B cell (primary cell): ENCODE data around the gene ICAM4. TPM values are rescaled to one million over a fixed set of nuclear protein-coding genes. Genes with fewer than 3 reads are reported as not detected.

ENCODE experiments used
- ATAC-seq: fragments of 200-7000 bp; cut with Tn5 transposase; one replicate; pipeline ENCODE4 v1.10.0; 2021; ENCODE audit warnings: low read depth, mild to moderate bottlenecking, moderate number of reproducible peaks, moderate library complexity
- CTCF ChIA-PET: fragments of 350-600 bp; sonication (Branson Sonifier 250); formaldehyde crosslinking; loops from one replicate; lab custom pipeline; 2021; ENCODE audit warnings: antibody characterized with exemption, inconsistent platforms; lab: Charles Lee
- POLR2A ChIA-PET: fragments of 350-600 bp; sonication (Branson Sonifier 250); formaldehyde crosslinking; loops from one replicate; lab custom pipeline; 2021; ENCODE audit warnings: antibody characterized with exemption; lab: Charles Lee
- DNase-seq: peaks from one replicate; pipeline ENCODE4 v3.0.0; 2013
- H2AFZ ChIP-seq: 2 replicates; pipeline ENCODE4 v1.6.1; 2012; ENCODE audit warnings: mild to moderate bottlenecking, low read depth, low read length; ENCODE audit not compliant: insufficient read depth, poor library complexity, severe bottlenecking
- H3K27ac ChIP-seq, 2 donors: 1 replicate in 1 of 2; 2 replicates in 1 of 2; pipeline ENCODE4 v1.5.1; 2012 to 2013; ENCODE audit warnings: low read length in 2 of 2, mild to moderate bottlenecking in 2 of 2, moderate library complexity in 1 of 2
- H3K27me3 ChIP-seq, 4 experiments: fragments of 200-600 bp in 1 of 4; sonication (generic) in 1 of 4; replicated peaks in 1 of 4; 1 replicate in 2 of 4; 2 replicates in 2 of 4; pipeline versions ENCODE4 v1.6.1 to v1.7.0; 2013 to 2016; ENCODE audit warnings: low read length in 3 of 4, mild to moderate bottlenecking in 2 of 4, mixed read lengths in 1 of 4, moderate library complexity in 1 of 4; ENCODE audit not compliant: insufficient read depth in 4 of 4, control insufficient read depth in 3 of 4; ENCODE audit errors: control extremely low read depth in 1 of 4
- H3K36me3 ChIP-seq, 2 experiments: replicated peaks in 1 of 2; 1 replicate in 1 of 2; 2 replicates in 1 of 2; pipeline versions ENCODE4 v1.6.1 to v1.7.1; 2013; ENCODE audit warnings: low read length in 1 of 2; ENCODE audit not compliant: insufficient read depth in 2 of 2, control insufficient read depth in 1 of 2; ENCODE audit errors: control extremely low read depth in 1 of 2, extremely low read depth in 1 of 2
- H3K4me1 ChIP-seq, 2 donors: fragments of 200-600 bp in 1 of 2; sonication (generic) in 1 of 2; 1 replicate in 1 of 2; 2 replicates in 1 of 2; pipeline versions ENCODE4 v1.5.1 to v1.6.1; 2013 to 2017; ENCODE audit warnings: low read length in 2 of 2; ENCODE audit not compliant: control insufficient read depth in 2 of 2, insufficient read depth in 2 of 2
- H3K4me2 ChIP-seq: replicated peaks from 2 replicates; pipeline ENCODE3; 2012; ENCODE audit warnings: mild to moderate bottlenecking, low read depth, low read length; ENCODE audit not compliant: poor library complexity, severe bottlenecking
- H3K4me3 ChIP-seq, 5 experiments: fragments of 200-600 bp in 1 of 5; sonication (generic) in 1 of 5; 1 replicate in 3 of 5; 2 replicates in 2 of 5; pipeline versions ENCODE4 v1.5.1 to v1.7.0; 2011 to 2016; ENCODE audit warnings: low read length in 4 of 5, mild to moderate bottlenecking in 4 of 5, low read depth in 2 of 5, control low read depth in 1 of 5, moderate library complexity in 1 of 5; ENCODE audit not compliant: insufficient read depth in 1 of 5; ENCODE audit errors: control extremely low read depth in 1 of 5, extremely low read depth in 1 of 5
- H3K79me2 ChIP-seq: fragments of 200-600 bp; sonication (generic); one replicate; pipeline ENCODE4 v1.6.0; 2016; ENCODE audit warnings: low read length; ENCODE audit not compliant: control insufficient read depth, insufficient read depth
- H3K9ac ChIP-seq: fragments of 200-600 bp; sonication (generic); 2 replicates; pipeline ENCODE4 v1.6.1; 2017; ENCODE audit warnings: mild to moderate bottlenecking, low read length, moderate library complexity
- H3K9me3 ChIP-seq, 3 donors: one replicate each; pipeline versions ENCODE4 v1.6.1 to v1.7.1; 2013; ENCODE audit warnings: low read length in 2 of 3; ENCODE audit not compliant: control insufficient read depth in 2 of 3, insufficient read depth in 1 of 3; ENCODE audit errors: control extremely low read depth in 1 of 3
- H4K20me1 ChIP-seq: 2 replicates; pipeline ENCODE4 v1.6.0; 2012; ENCODE audit warnings: mild to moderate bottlenecking, low read length; ENCODE audit not compliant: insufficient read depth, control insufficient read depth, poor library complexity, severe bottlenecking
- H3K27ac Mint-ChIP-seq: one replicate; pipeline ENCODE4 v1.8.0; 2021; ENCODE audit warnings: mixed read lengths
- H3K27me3 Mint-ChIP-seq: one replicate; pipeline ENCODE4 v1.8.0; 2021; ENCODE audit warnings: mixed read lengths
- H3K4me1 Mint-ChIP-seq: one replicate; pipeline ENCODE4 v1.8.0; 2021; ENCODE audit warnings: mixed read lengths
- H3K4me3 Mint-ChIP-seq: one replicate; pipeline ENCODE4 v1.8.0; 2021; ENCODE audit warnings: mixed read lengths
- H3K9me3 Mint-ChIP-seq: one replicate; pipeline ENCODE4 v1.8.0; 2022; ENCODE audit warnings: mixed read lengths; ENCODE audit not compliant: insufficient read depth
- CTCF ChIP-seq: fragments of 200-600 bp; IDR thresholded peaks from one replicate; pipeline ENCODE4 v1.8.0; 2022; ENCODE audit warnings: antibody characterized with exemption, mild to moderate bottlenecking
- EZH2 ChIP-seq: IDR thresholded peaks from 2 replicates; pipeline ENCODE4 v1.6.1; 2012; ENCODE audit warnings: borderline replicate concordance, low read depth, mild to moderate bottlenecking, moderate library complexity, low read length; ENCODE audit not compliant: insufficient read depth, poor library complexity, severe bottlenecking
- WGBS: methylation state at CpG from one replicate; pipeline ENCODE4 v1.1.5; 2013; ENCODE audit warnings: missing lambda C conversion rate; ENCODE audit not compliant: insufficient coverage; 5-methylcytosine and 5-hydroxymethylcytosine counted together
- intact Hi-C: fragments of 100-400 bp; cut with micrococcal nuclease; formaldehyde crosslinking; loops from one replicate; pipeline ENCODE4 v1.10.0; 2022
- polyA plus RNA-seq: library from polyadenylated mRNA; depleted of rRNA; stranded (reverse); fragments of >200 nt; gene quantifications from 2 replicates; pipeline ENCODE4 v1.2.3, GENCODE V29; 2012
- total RNA-seq, 2 donors: library from RNA; stranded (reverse); fragments of 120-200 nt in 1 of 2; gene quantifications; 1 replicate in 1 of 2; 2 replicates in 1 of 2; pipeline versions ENCODE4 v1.2.3 to v1.2.4, GENCODE V29; 2013 to 2022

ICAM4 gene
- total and polyA plus RNA-seq, 2 donors (not counting 1 experiment from before 2014, with no cell fraction given) = 0.44 to 0.78 TPM

GRCh38 chr19:10318807-10319682 is 32.3 kb downstream of the ICAM4 start:
- Histone ChIP-seq H3K27me3 (no peaks in the 10 kb centered on the region), H3K27ac (no peak overlapping the region), H4K20me1 (peaks cover 22% of the 10 kb centered on the region), H3K9ac (no peak overlapping the region), H3K4me2 (no peak overlapping the region), H2AFZ (no peak overlapping the region), H3K79me2 (peaks cover 10% of the 10 kb centered on the region), H3K4me1 (peaks cover 6 to 20% of the 10 kb centered on the region in 2 donors), H3K9me3 (no peaks in the 10 kb centered on the region), H3K4me3 (no peak overlapping the region), H3K36me3 (peaks cover 0 to 46% of the 10 kb centered on the region in 2 experiments)
- WGBS = 92% methylated on average over 9 of the region's 13 CpGs
- Mint-ChIP-seq H3K27ac (no peak overlapping the region), H3K9me3 (no peaks in the 10 kb centered on the region), H3K4me3 (no peak overlapping the region), H3K27me3 (no peaks in the 10 kb centered on the region), H3K4me1 (peaks cover 14% of the 10 kb centered on the region)
- ChIA-PET CTCF (no interaction called here), POLR2A (interaction anchor here (0.5 to 0.6 kb wide), 3 partner anchors 15 to 91 kb away, joined by 3 to 5 read pairs (median 3); no protein-coding TSS in a partner anchor)
- intact Hi-C loops = no loop called here
- DNase-seq = no peak
- ATAC-seq = no peak
- TF ChIP-seq CTCF = no peak
- TF ChIP-seq EZH2 = no peak
